HCT116 (cell line): ENCODE results near the gene TNS2. TPM values are rescaled to one million over a fixed set of nuclear protein-coding genes. Genes with fewer than 3 reads are reported as not detected.

ENCODE experiments used
- ATAC-seq: fragments of 200-7000 bp; cut with Tn5 transposase; 2 replicates; pipeline ENCODE4 v1.9.1; 2020; ENCODE audit warnings: mild to moderate bottlenecking, moderate library complexity
- BruUV-seq: library from RNA; stranded (reverse); fragments of 400-500 nt; replicated peaks from 2 replicates; lab custom pipeline; 2021; lab: Mats Ljungman, UMichigan
- CTCF ChIA-PET: fragments of 300-600 bp; sonication (Branson Sonifier 250); formaldehyde crosslinking; loops from one replicate; lab custom pipeline; 2021; ENCODE audit warnings: antibody characterized with exemption; lab: Charles Lee
- POLR2A ChIA-PET: fragments of 300-600, 350-600 bp; sonication (Branson Sonifier 250); formaldehyde crosslinking; loops from one replicate; lab custom pipeline; 2021; ENCODE audit warnings: antibody characterized with exemption; lab: Charles Lee
- RAD21 ChIA-PET, 2 experiments: fragments of 300-600 bp; sonication (Branson Sonifier 250); formaldehyde crosslinking; loops; one replicate each; lab custom pipeline; 2023; ENCODE audit warnings: low total read pairs in 2 of 2; ENCODE audit not compliant: uncharacterized antibody in 2 of 2, unreplicated experiment in 2 of 2, low non-redundant PET in 1 of 2; lab: Charles Lee
- DNase-seq: peaks from one replicate; pipeline ENCODE4 v3.0.0-alpha.2; 2010; ENCODE audit warnings: low read depth, low spot score
- H2AFZ ChIP-seq: fragments of 200-600 bp; shearing (Covaris generic), sonication (generic); 2 replicates; pipeline ENCODE4 v1.6.1; 2017; ENCODE audit warnings: low read depth, mixed run types, mixed read lengths, antibody characterized with exemption, low read length; ENCODE audit not compliant: poor library complexity, severe bottlenecking
- H3K27ac ChIP-seq: 2 replicates; pipeline ENCODE4 v1.5.1; 2012; ENCODE audit warnings: low read depth, low read length
- H3K27me3 ChIP-seq: fragments of 200-600 bp; sonication (generic); 2 replicates; pipeline ENCODE4 v1.6.1; 2016; ENCODE audit warnings: mixed run types, low read length, mixed read lengths; ENCODE audit not compliant: insufficient read depth
- H3K36me3 ChIP-seq, 2 experiments: fragments of 200-500 bp in 1 of 2; fragments of 200-600 bp in 1 of 2; sonication (Bioruptor generic) in 1 of 2; sonication (generic) in 1 of 2; 2 replicates each; pipeline versions ENCODE4 v1.5.1 to v1.6.1; 2014 to 2016; ENCODE audit warnings: low read length in 2 of 2, inconsistent platforms in 1 of 2, mixed read lengths in 1 of 2, mixed run types in 1 of 2; ENCODE audit not compliant: insufficient read depth in 2 of 2, control insufficient read depth in 1 of 2
- H3K4me1 ChIP-seq, 2 experiments: fragments of 200-600 bp in 1 of 2; sonication (generic) in 1 of 2; 2 replicates each; pipeline versions ENCODE4 v1.5.1 to v1.6.1; 2012 to 2017; ENCODE audit warnings: low read length in 2 of 2, inconsistent platforms in 1 of 2, mild to moderate bottlenecking in 1 of 2, mixed read lengths in 1 of 2, mixed run types in 1 of 2, moderate library complexity in 1 of 2; ENCODE audit not compliant: insufficient read depth in 2 of 2, control insufficient read depth in 1 of 2
- H3K4me2 ChIP-seq: fragments of 200-600 bp; sonication (generic); 2 replicates; pipeline ENCODE4 v1.6.1; 2017; ENCODE audit warnings: mixed run types, low read length, mixed read lengths
- H3K4me3 ChIP-seq, 2 experiments: fragments of 200-600 bp in 1 of 2; sonication (generic) in 1 of 2; replicated peaks in 1 of 2; 2 replicates each; pipeline ENCODE4 v1.5.1; 2011 to 2016; ENCODE audit warnings: low read length in 2 of 2, control low read depth in 1 of 2, low read depth in 1 of 2, mild to moderate bottlenecking in 1 of 2, mixed read lengths in 1 of 2, mixed run types in 1 of 2
- H3K79me2 ChIP-seq: fragments of 200-600 bp; sonication (generic); 2 replicates; pipeline ENCODE4 v1.6.1; 2017; ENCODE audit warnings: mild to moderate bottlenecking, mixed run types, low read length, moderate library complexity, mixed read lengths; ENCODE audit not compliant: insufficient read depth
- H3K9ac ChIP-seq: fragments of 200-600 bp; sonication (generic); 2 replicates; pipeline ENCODE4 v1.6.1; 2016; ENCODE audit warnings: low read length, mixed read lengths
- H3K9me2 ChIP-seq: fragments of 200-600 bp; sonication (generic), shearing (Covaris generic); 2 replicates; pipeline ENCODE4 v1.6.1; 2017; ENCODE audit warnings: mixed run types, mild to moderate bottlenecking, moderate library complexity; ENCODE audit not compliant: insufficient read depth
- H3K9me3 ChIP-seq, 2 experiments: fragments of 200-500 bp in 1 of 2; fragments of 200-600 bp in 1 of 2; sonication (Bioruptor generic) in 1 of 2; sonication (generic) in 1 of 2; 2 replicates each; pipeline ENCODE4 v1.6.1; 2014 to 2017; ENCODE audit warnings: low read length in 2 of 2, mixed read lengths in 2 of 2, inconsistent platforms in 1 of 2, low read depth in 1 of 2, mild to moderate bottlenecking in 1 of 2, mixed run types in 1 of 2, moderate library complexity in 1 of 2; ENCODE audit not compliant: control insufficient read depth in 1 of 2, insufficient read depth in 1 of 2
- H4K20me1 ChIP-seq: fragments of 200-600 bp; sonication (generic), shearing (Covaris generic); 2 replicates; pipeline ENCODE4 v1.6.1; 2017; ENCODE audit warnings: mixed run types, mild to moderate bottlenecking, moderate library complexity; ENCODE audit not compliant: insufficient read depth
- CBX3 ChIP-seq: IDR thresholded peaks from 2 replicates; pipeline ENCODE4 v1.6.1; 2012; ENCODE audit warnings: low read depth
- EGR1 ChIP-seq: IDR thresholded peaks from 2 replicates; pipeline ENCODE4 v1.6.1; 2012; ENCODE audit warnings: low read depth
- ELF1 ChIP-seq: IDR thresholded peaks from 2 replicates; pipeline ENCODE4 v1.6.1; 2012; ENCODE audit warnings: low read depth, borderline replicate concordance
- EZH2 ChIP-seq: fragments of 200-600 bp; sonication (generic); IDR thresholded peaks from 2 replicates; pipeline ENCODE4 v1.6.1; 2017; ENCODE audit warnings: antibody characterized with exemption, mixed run types
- EZH2phosphoT487 ChIP-seq: fragments of 200-600 bp; IDR thresholded peaks from 2 replicates; pipeline ENCODE4 v1.6.1; 2018; ENCODE audit warnings: antibody characterized with exemption, borderline replicate concordance
- FOSL1 ChIP-seq: IDR thresholded peaks from 2 replicates; pipeline ENCODE4 v1.6.1; 2012; ENCODE audit warnings: low read depth
- JUND ChIP-seq: IDR thresholded peaks from 2 replicates; pipeline ENCODE4 v1.6.1; 2012
- POLR2AphosphoS5 ChIP-seq: IDR thresholded peaks from 2 replicates; pipeline ENCODE4 v1.6.1; 2011; ENCODE audit warnings: mild to moderate bottlenecking, low read depth, low read length, moderate library complexity
- RAD21 ChIP-seq: IDR thresholded peaks from 2 replicates; pipeline ENCODE4 v1.6.1; 2012; ENCODE audit warnings: low read depth, mild to moderate bottlenecking
- REST ChIP-seq: IDR thresholded peaks from 2 replicates; pipeline ENCODE4 v1.6.1; 2012; ENCODE audit warnings: low read depth
- SRF ChIP-seq: IDR thresholded peaks from 2 replicates; pipeline ENCODE4 v1.6.1; 2012; ENCODE audit warnings: low read depth
- ZFX ChIP-seq: fragments of 450-650 bp; IDR thresholded peaks from 2 replicates; pipeline ENCODE4 v1.6.1; 2017
- ZNF274 ChIP-seq: fragments of 200-500 bp; sonication (Bioruptor generic); IDR thresholded peaks from 2 replicates; pipeline ENCODE4 v1.6.1; 2014; ENCODE audit warnings: mild to moderate bottlenecking, low read depth, low read length, inconsistent platforms
- intact Hi-C: fragments of 100-400 bp; cut with micrococcal nuclease; formaldehyde crosslinking; loops from 2 replicates; pipeline ENCODE4 v1.10.0; 2022
- total RNA-seq: library from RNA; stranded (reverse); gene quantifications from one replicate; pipeline ENCODE4 v1.2.1, GENCODE V29; 2021; ENCODE audit not compliant: unreplicated experiment
- TF ChIP-seq, protein P1 (sequence below): IDR thresholded peaks from 2 replicates; pipeline ENCODE4 v1.6.1; 2012
- TF ChIP-seq, protein P2 (sequence below), 3 experiments: fragments of 200-600 bp in 1 of 3; sonication (generic) in 1 of 3; IDR thresholded peaks in 2 of 3; conservative IDR thresholded peaks in 1 of 3; 2 replicates each; pipeline ENCODE4 v1.5.1; 2012 to 2017; ENCODE audit warnings: low read depth in 2 of 3, low read length in 2 of 3, antibody characterized with exemption in 1 of 3, borderline replicate concordance in 1 of 3, control low read depth in 1 of 3, mild to moderate bottlenecking in 1 of 3, mixed read lengths in 1 of 3, mixed run types in 1 of 3, moderate library complexity in 1 of 3; ENCODE audit not compliant: insufficient read depth in 1 of 3

The TNS2 gene
- total RNA-seq, 1 experiment from 2014 or later = 25.7 TPM

DNA sequence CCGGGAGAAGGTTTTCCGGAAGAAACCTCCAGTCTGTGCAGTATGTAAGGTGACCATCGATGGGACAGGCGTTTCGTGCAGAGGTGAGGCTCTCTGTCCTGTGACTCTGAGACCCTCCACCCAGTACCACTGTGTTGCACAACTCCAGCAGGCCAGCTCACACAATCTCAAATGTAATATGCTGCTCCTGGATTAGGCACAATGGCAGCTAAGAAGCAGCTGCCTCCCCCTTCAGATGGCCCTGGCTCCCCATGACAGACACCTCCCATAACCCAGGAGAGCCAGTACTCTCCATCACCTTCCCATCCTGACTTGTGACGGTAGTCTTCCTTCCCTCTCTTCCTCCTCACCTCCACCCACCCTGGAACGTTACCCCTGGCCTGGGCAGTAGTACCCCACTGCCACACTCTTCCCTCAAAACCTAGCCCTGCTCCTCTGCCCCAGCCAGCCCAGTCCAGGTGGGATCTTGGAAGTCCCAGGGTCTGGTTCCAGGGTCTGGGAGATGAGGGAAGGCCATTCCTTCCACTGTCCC is 2.1 kb downstream of the TNS2 start:
- no peaks in the 10 kb centered on the region for H3K9me2 ChIP-seq
- H3K9me3 ChIP-seq = no peaks in the 10 kb centered on the region
- ChIA-PET CTCF (interaction anchor here (0.7 to 2.0 kb wide), 4 partner anchors 10 to 167 kb away, joined by 3 to 5 read pairs (median 4); no protein-coding TSS in a partner anchor), POLR2A (no interaction called here)
- no peak for ATAC-seq
- H4K20me1 ChIP-seq = no peaks in the 10 kb centered on the region
- H2AFZ ChIP-seq = no peak overlapping the region
- peaks cover 23% of the 10 kb centered on the region; the same call in 1 of the 2 replicates for H3K79me2 ChIP-seq
- BruUV-seq = TSS peak; percentile 26
- H3K9ac ChIP-seq = peak overlapping the region; percentile 75; the same call in 1 of the 2 replicates
- TF ChIP-seq JUND (no peak), CBX3 (no peak), FOSL1 (no peak), ZNF274 (no peak), POLR2AphosphoS5 (no peak), ELF1 (no peak), SRF (no peak), RAD21 (no peak), ZFX (no peak), EZH2 (no peak), REST (no peak), EZH2phosphoT487 (no peak), EGR1 (no peak)
- TF ChIP-seq, protein P1, sequence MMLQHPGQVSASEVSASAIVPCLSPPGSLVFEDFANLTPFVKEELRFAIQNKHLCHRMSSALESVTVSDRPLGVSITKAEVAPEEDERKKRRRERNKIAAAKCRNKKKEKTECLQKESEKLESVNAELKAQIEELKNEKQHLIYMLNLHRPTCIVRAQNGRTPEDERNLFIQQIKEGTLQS = no peak
- TF ChIP-seq, protein P2, sequence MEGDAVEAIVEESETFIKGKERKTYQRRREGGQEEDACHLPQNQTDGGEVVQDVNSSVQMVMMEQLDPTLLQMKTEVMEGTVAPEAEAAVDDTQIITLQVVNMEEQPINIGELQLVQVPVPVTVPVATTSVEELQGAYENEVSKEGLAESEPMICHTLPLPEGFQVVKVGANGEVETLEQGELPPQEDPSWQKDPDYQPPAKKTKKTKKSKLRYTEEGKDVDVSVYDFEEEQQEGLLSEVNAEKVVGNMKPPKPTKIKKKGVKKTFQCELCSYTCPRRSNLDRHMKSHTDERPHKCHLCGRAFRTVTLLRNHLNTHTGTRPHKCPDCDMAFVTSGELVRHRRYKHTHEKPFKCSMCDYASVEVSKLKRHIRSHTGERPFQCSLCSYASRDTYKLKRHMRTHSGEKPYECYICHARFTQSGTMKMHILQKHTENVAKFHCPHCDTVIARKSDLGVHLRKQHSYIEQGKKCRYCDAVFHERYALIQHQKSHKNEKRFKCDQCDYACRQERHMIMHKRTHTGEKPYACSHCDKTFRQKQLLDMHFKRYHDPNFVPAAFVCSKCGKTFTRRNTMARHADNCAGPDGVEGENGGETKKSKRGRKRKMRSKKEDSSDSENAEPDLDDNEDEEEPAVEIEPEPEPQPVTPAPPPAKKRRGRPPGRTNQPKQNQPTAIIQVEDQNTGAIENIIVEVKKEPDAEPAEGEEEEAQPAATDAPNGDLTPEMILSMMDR (IDR thresholded peaks at IDR 0.05 in 2 of 3, conservative IDR thresholded peaks at IDR 0.05 in 1 of 3; ENCODE audit: borderline replicate concordance in 1 of 3, insufficient read depth in 1 of 3, low read depth in 2 of 3, low read length in 2 of 3) = no peak
- TF ChIP-seq, all 23 proteins: peak for 0
- RAD21 ChIA-PET = interaction anchor here in 1 of 2 experiments (1.3 kb wide), 1 partner anchor 46 kb away, joined by 3 read pairs; the partner anchor contains the start of gene IGFBP6
- intact Hi-C loops = no loop called here
- Histone ChIP-seq H3K27me3 (no peaks in the 10 kb centered on the region), H3K4me1 (peaks cover 59 to 78% of the 10 kb centered on the region in 2 experiments), H3K27ac (peak overlapping the region; percentile 91; the same call in 1 of the 2 replicates), H3K4me3 (no peak overlapping the region), H3K36me3 (no peaks in the 10 kb centered on the region), H3K4me2 (peak overlapping the region; percentile 97)
- DNase-seq = no peak
